ENCODE measurements around the gene ZNF124.
"Not testable (repeated sequence)": the region's sequence is repeated elsewhere in the genome, so short reads cannot be mapped to it uniquely, and the experiment has no call there.

The ZNF124 gene

DNA sequence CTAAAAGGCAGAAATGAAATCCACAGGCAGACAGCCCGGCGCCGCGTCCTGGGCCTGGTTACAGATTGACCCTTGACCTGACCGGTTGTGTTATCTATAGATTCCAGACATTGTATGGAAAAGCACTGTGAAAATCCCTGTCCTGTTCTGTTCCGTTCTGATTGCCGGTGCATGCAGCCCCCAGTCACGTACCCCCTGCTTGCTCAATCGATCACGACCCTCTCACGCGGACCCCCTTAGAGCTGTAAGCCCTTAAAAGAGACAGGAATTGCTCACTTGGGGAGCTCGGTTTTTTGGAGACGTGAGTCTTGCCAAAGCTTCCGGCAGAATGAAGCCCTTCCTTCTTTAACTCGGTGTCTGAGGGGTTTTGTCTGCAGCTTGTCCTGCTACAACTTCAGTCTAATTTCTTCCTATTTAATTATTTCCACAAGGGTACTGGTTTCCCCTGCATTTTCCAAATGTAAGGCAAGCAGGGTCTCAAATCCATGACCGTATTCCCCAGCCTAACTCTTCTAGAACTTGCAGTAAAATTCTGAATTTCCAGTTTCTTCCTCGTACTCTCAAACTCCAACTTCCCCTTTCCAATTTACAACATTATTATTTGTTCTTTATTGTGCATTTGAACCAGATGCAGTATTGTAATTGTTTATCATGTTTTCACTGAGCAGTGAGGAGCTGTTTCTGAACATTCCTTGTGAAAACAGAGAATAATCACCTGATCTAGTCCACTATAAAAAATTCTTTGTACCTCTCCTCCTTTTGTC is 44.1 kb downstream of the ZNF124 start:
- H3K4me2 ChIP-seq (ENCODE audit: low read length, poor library complexity, severe bottlenecking); H3K4me1 ChIP-seq (ENCODE audit: control insufficient read depth, insufficient read depth, low read depth, low read length); H3K23ac ChIP-seq (ENCODE audit: low read length in 2 of 2); H3K14ac ChIP-seq (ENCODE audit: low read length in 2 of 2); H3K18ac ChIP-seq (ENCODE audit: low read depth in 1 of 2, low read length in 2 of 2); H2BK12ac ChIP-seq (ENCODE audit: low read length in 2 of 2); H3K27me3 ChIP-seq (ENCODE audit: control insufficient read depth in 1 of 2, insufficient read depth in 1 of 2, low read length in 2 of 2); H3K4ac ChIP-seq (ENCODE audit: low read depth in 1 of 2, low read length in 2 of 2); H2BK5ac ChIP-seq (ENCODE audit: low read depth, low read length, poor library complexity, severe bottlenecking); H2BK15ac ChIP-seq (ENCODE audit: low read depth, poor library complexity, severe bottlenecking); DNase-seq; H2AFZ ChIP-seq (ENCODE audit: low read depth, low read length); H3K27ac ChIP-seq (ENCODE audit: low read length, poor library complexity, severe bottlenecking); H4K91ac ChIP-seq (ENCODE audit: low read length); H2BK120ac ChIP-seq (ENCODE audit: low read depth, low read length); H2AK5ac ChIP-seq (ENCODE audit: low read length, severe bottlenecking); H4K8ac ChIP-seq (ENCODE audit: low read length): not testable (repeated sequence)
- peaks cover 16% of the 10 kb centered on the region for H3K79me1 ChIP-seq (replicated peaks; ENCODE audit: low read length, poor library complexity, severe bottlenecking)
- WGBS = 24% methylated on average over 6 of the region's 18 CpGs
- H3K9ac ChIP-seq (ENCODE audit: low read length) = peak overlapping the region; percentile 45
- H3K36me3 ChIP-seq (ENCODE audit: control insufficient read depth in 1 of 2, insufficient read depth in 2 of 2, low read depth in 1 of 2, low read length in 2 of 2) = peaks cover 0 to 14% of the 10 kb centered on the region in 2 experiments
- H3K4me3 ChIP-seq (ENCODE audit: insufficient read depth in 1 of 2, low read depth in 1 of 2, low read length in 2 of 2) = peak overlapping the region in 1 of 2 experiments; percentile 63
- peaks cover 15% of the 10 kb centered on the region for H3K9me3 ChIP-seq (ENCODE audit: control insufficient read depth, low read length)

DNA sequence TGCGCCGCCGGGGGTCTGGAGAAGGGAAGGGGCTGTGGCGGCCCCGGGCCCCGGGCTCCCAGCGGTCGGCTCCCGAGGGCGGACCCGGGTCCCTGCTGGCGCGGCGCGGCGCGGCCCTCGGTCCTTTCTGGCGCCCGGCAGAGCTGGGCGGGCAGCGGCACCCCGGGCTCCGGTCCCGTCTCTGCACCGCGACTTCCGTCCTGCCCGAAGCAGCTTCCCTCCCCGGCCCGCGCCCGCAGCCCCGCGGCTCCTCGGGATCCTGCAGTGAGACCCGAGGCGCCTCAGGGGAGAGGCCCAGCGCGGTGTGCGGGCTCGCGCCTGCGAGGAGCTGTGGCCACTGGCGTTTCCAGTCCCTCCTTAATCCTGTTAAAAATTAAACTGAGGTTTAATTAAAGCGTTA is 45.2 kb downstream of the ZNF124 start:
- H2BK5ac ChIP-seq (ENCODE audit: low read depth, low read length, poor library complexity, severe bottlenecking); H3K4me1 ChIP-seq (ENCODE audit: control insufficient read depth, insufficient read depth, low read depth, low read length); H3K27me3 ChIP-seq (ENCODE audit: control insufficient read depth in 1 of 2, insufficient read depth in 1 of 2, low read length in 2 of 2); H2BK120ac ChIP-seq (ENCODE audit: low read depth, low read length); H3K27ac ChIP-seq (ENCODE audit: low read length, poor library complexity, severe bottlenecking); H4K8ac ChIP-seq (ENCODE audit: low read length); H3K14ac ChIP-seq (ENCODE audit: low read length in 2 of 2); H3K4me3 ChIP-seq (ENCODE audit: insufficient read depth in 1 of 2, low read depth in 1 of 2, low read length in 2 of 2); H3K4me2 ChIP-seq (ENCODE audit: low read length, poor library complexity, severe bottlenecking); H2AFZ ChIP-seq (ENCODE audit: low read depth, low read length); H4K91ac ChIP-seq (ENCODE audit: low read length); H3K9ac ChIP-seq (ENCODE audit: low read length); H2BK12ac ChIP-seq (ENCODE audit: low read length in 2 of 2); H2AK5ac ChIP-seq (ENCODE audit: low read length, severe bottlenecking); H3K79me1 ChIP-seq (replicated peaks; ENCODE audit: low read length, poor library complexity, severe bottlenecking); H3K23ac ChIP-seq (ENCODE audit: low read length in 2 of 2); H3K18ac ChIP-seq (ENCODE audit: low read depth in 1 of 2, low read length in 2 of 2); H3K4ac ChIP-seq (ENCODE audit: low read depth in 1 of 2, low read length in 2 of 2); DNase-seq; H2BK15ac ChIP-seq (ENCODE audit: low read depth, poor library complexity, severe bottlenecking); H3K36me3 ChIP-seq (ENCODE audit: control insufficient read depth in 1 of 2, insufficient read depth in 2 of 2, low read depth in 1 of 2, low read length in 2 of 2): not testable (repeated sequence)
- no CpG with 5 or more reads among the region's 46 CpGs for WGBS
- H3K9me3 ChIP-seq (ENCODE audit: control insufficient read depth, low read length) = peaks cover 11% of the 10 kb centered on the region

- H4K8ac ChIP-seq (ENCODE audit: low read length); H2AK5ac ChIP-seq (ENCODE audit: low read length, severe bottlenecking); H3K9ac ChIP-seq (ENCODE audit: low read length); H2BK5ac ChIP-seq (ENCODE audit: low read depth, low read length, poor library complexity, severe bottlenecking); H3K36me3 ChIP-seq (ENCODE audit: control insufficient read depth in 1 of 2, insufficient read depth in 2 of 2, low read depth in 1 of 2, low read length in 2 of 2); H3K14ac ChIP-seq (ENCODE audit: low read length in 2 of 2); H3K79me1 ChIP-seq (replicated peaks; ENCODE audit: low read length, poor library complexity, severe bottlenecking); H3K4me3 ChIP-seq (ENCODE audit: insufficient read depth in 1 of 2, low read depth in 1 of 2, low read length in 2 of 2); H3K4ac ChIP-seq (ENCODE audit: low read depth in 1 of 2, low read length in 2 of 2); H3K4me1 ChIP-seq (ENCODE audit: control insufficient read depth, insufficient read depth, low read depth, low read length); H3K18ac ChIP-seq (ENCODE audit: low read depth in 1 of 2, low read length in 2 of 2); H2BK15ac ChIP-seq (ENCODE audit: low read depth, poor library complexity, severe bottlenecking); H4K91ac ChIP-seq (ENCODE audit: low read length); H3K23ac ChIP-seq (ENCODE audit: low read length in 2 of 2); H2BK12ac ChIP-seq (ENCODE audit: low read length in 2 of 2); H3K9me3 ChIP-seq (ENCODE audit: control insufficient read depth, low read length); DNase-seq; H3K27ac ChIP-seq (ENCODE audit: low read length, poor library complexity, severe bottlenecking); H2BK120ac ChIP-seq (ENCODE audit: low read depth, low read length); H2AFZ ChIP-seq (ENCODE audit: low read depth, low read length); H3K4me2 ChIP-seq (ENCODE audit: low read length, poor library complexity, severe bottlenecking); H3K27me3 ChIP-seq (ENCODE audit: control insufficient read depth in 1 of 2, insufficient read depth in 1 of 2, low read length in 2 of 2): not testable (repeated sequence)
- WGBS = no CpG with 5 or more reads among the region's 25 CpGs
Measured at GRCh38 chr1:247126166-247126565, 45.7 kb downstream of the ZNF124 start.

- H2BK12ac ChIP-seq (ENCODE audit: low read length in 2 of 2) = no peak overlapping the region
- no peak overlapping the region for H3K27ac ChIP-seq (ENCODE audit: low read length, poor library complexity, severe bottlenecking)
- no peak overlapping the region for H3K9ac ChIP-seq (ENCODE audit: low read length)
- WGBS = 92% methylated on average over 6 of the region's 6 CpGs
- no peak overlapping the region for H3K4me3 ChIP-seq (ENCODE audit: insufficient read depth in 1 of 2, low read depth in 1 of 2, low read length in 2 of 2)
- H3K27me3 ChIP-seq (ENCODE audit: control insufficient read depth in 1 of 2, insufficient read depth in 1 of 2, low read length in 2 of 2) = no peaks in the 10 kb centered on the region
- no peaks in the 10 kb centered on the region for H3K79me1 ChIP-seq (replicated peaks; ENCODE audit: low read length, poor library complexity, severe bottlenecking)
- H2BK15ac ChIP-seq (ENCODE audit: low read depth, poor library complexity, severe bottlenecking) = no peak overlapping the region
- no peak overlapping the region for H3K18ac ChIP-seq (ENCODE audit: low read depth in 1 of 2, low read length in 2 of 2)
- no peak overlapping the region for H4K91ac ChIP-seq (ENCODE audit: low read length)
- H3K36me3 ChIP-seq (ENCODE audit: control insufficient read depth in 1 of 2, insufficient read depth in 2 of 2, low read depth in 1 of 2, low read length in 2 of 2) = no peaks in the 10 kb centered on the region
- H3K14ac ChIP-seq (ENCODE audit: low read length in 2 of 2) = no peak overlapping the region
- H3K23ac ChIP-seq (ENCODE audit: low read length in 2 of 2) = no peak overlapping the region
- H2AFZ ChIP-seq (ENCODE audit: low read depth, low read length) = no peak overlapping the region
- no peak overlapping the region for H3K4me2 ChIP-seq (ENCODE audit: low read length, poor library complexity, severe bottlenecking)
- no peaks in the 10 kb centered on the region for H3K4me1 ChIP-seq (ENCODE audit: control insufficient read depth, insufficient read depth, low read depth, low read length)
- H2AK5ac ChIP-seq (ENCODE audit: low read length, severe bottlenecking) = no peak overlapping the region
- no peak overlapping the region for H4K8ac ChIP-seq (ENCODE audit: low read length)
- no peak overlapping the region for H2BK120ac ChIP-seq (ENCODE audit: low read depth, low read length)
- H3K4ac ChIP-seq (ENCODE audit: low read depth in 1 of 2, low read length in 2 of 2) = no peak overlapping the region
- H3K9me3 ChIP-seq (ENCODE audit: control insufficient read depth, low read length) = no peaks in the 10 kb centered on the region
- no peak overlapping the region for H2BK5ac ChIP-seq (ENCODE audit: low read depth, low read length, poor library complexity, severe bottlenecking)
- no peak for DNase-seq
Measured at GRCh38 chr1:247121382-247121781, 50.4 kb downstream of the ZNF124 start.
